H1 (cell line): ENCODE measurements around the gene CCDC183. TPM values are rescaled to one million over a fixed set of nuclear protein-coding genes. Genes with fewer than 3 reads are reported as not detected.

Experiments
- CTCF ChIA-PET: fragments of 300-600 bp; sonication (Branson Sonifier 250); formaldehyde crosslinking; loops from one replicate; lab custom pipeline; 2021; ENCODE audit not compliant: partially characterized antibody; lab: Charles Lee
- POLR2A ChIA-PET: fragments of 300-600 bp; sonication (Branson Sonifier 250); formaldehyde crosslinking; loops from one replicate; lab custom pipeline; 2021; ENCODE audit warnings: inconsistent platforms; ENCODE audit not compliant: partially characterized antibody; lab: Charles Lee
- DNase-seq, 2 experiments: peaks; one replicate each; pipeline versions ENCODE4 v3.0.0 to v3.0.0-alpha.2; 2010 to 2022; ENCODE audit warnings: low spot score in 2 of 2, low read depth in 1 of 2, mixed read lengths in 1 of 2
- FAIRE-seq: peaks from 2 replicates; lab custom pipeline; 2011; peaks lifted over from hg19 to GRCh38; lab: Jason Lieb, UNC
- H2AFZ ChIP-seq: 2 replicates; pipeline ENCODE4 v1.8.1; 2012; ENCODE audit warnings: low read length, inconsistent platforms
- H2AK5ac ChIP-seq: 2 replicates; pipeline ENCODE4 v1.6.1; 2013; ENCODE audit warnings: low read depth, low read length
- H2BK120ac ChIP-seq: replicated peaks from 2 replicates; pipeline ENCODE3; 2013; ENCODE audit warnings: low read depth, low read length, inconsistent platforms
- H2BK12ac ChIP-seq: 2 replicates; pipeline ENCODE4 v1.6.1; 2013; ENCODE audit warnings: low read depth, low read length
- H2BK15ac ChIP-seq: 2 replicates; pipeline ENCODE4 v1.6.1; 2013; ENCODE audit warnings: low read length
- H2BK20ac ChIP-seq: 2 replicates; pipeline ENCODE4 v1.6.1; 2013; ENCODE audit warnings: low read length
- H2BK5ac ChIP-seq: 2 replicates; pipeline ENCODE4 v1.6.1; 2013; ENCODE audit warnings: low read depth, low read length
- H3K14ac ChIP-seq: 2 replicates; pipeline ENCODE4 v1.6.1; 2013; ENCODE audit warnings: inconsistent platforms; ENCODE audit not compliant: insufficient read length
- H3K18ac ChIP-seq: 2 replicates; pipeline ENCODE4 v1.6.1; 2013; ENCODE audit warnings: low read length; ENCODE audit errors: extremely low read depth
- H3K23ac ChIP-seq: 2 replicates; pipeline ENCODE4 v1.6.1; 2013; ENCODE audit warnings: inconsistent platforms; ENCODE audit not compliant: insufficient read length
- H3K23me2 ChIP-seq: 2 replicates; pipeline ENCODE4 v1.6.1; 2013; ENCODE audit warnings: low read depth, low read length
- H3K27ac ChIP-seq: 2 replicates; pipeline ENCODE4 v1.6.1; 2011; ENCODE audit warnings: low read depth, low read length, inconsistent platforms
- H3K27me3 ChIP-seq, 4 experiments: replicated peaks in 1 of 4; 1 replicate in 1 of 4; 2 replicates in 3 of 4; pipeline versions ENCODE4 v1.6.1 to v1.8.1; 2011 to 2013; ENCODE audit warnings: low read length in 3 of 4, mild to moderate bottlenecking in 3 of 4, inconsistent platforms in 2 of 4, mixed read lengths in 2 of 4, moderate library complexity in 1 of 4; ENCODE audit not compliant: control insufficient read depth in 3 of 4, insufficient read depth in 3 of 4; ENCODE audit errors: extremely low read depth in 1 of 4
- H3K36me3 ChIP-seq, 4 experiments: 2 replicates each; pipeline versions ENCODE4 v1.6.1 to v1.8.1; 2011 to 2013; ENCODE audit warnings: mild to moderate bottlenecking in 4 of 4, low read length in 3 of 4, moderate library complexity in 2 of 4, control low read depth in 1 of 4, inconsistent platforms in 1 of 4; ENCODE audit not compliant: insufficient read depth in 4 of 4, control insufficient read depth in 2 of 4
- H3K4ac ChIP-seq: replicated peaks from 2 replicates; pipeline ENCODE3; 2013; ENCODE audit warnings: low read length, low read depth, mixed read lengths, inconsistent platforms; ENCODE audit not compliant: insufficient read length
- H3K4me1 ChIP-seq, 4 experiments: replicated peaks in 1 of 4; 1 replicate in 1 of 4; 2 replicates in 3 of 4; pipeline versions ENCODE4 v1.6.1 to v1.8.1; 2011 to 2013; ENCODE audit warnings: low read length in 3 of 4, inconsistent platforms in 2 of 4, mixed read lengths in 1 of 4; ENCODE audit not compliant: insufficient read depth in 4 of 4, control insufficient read depth in 3 of 4
- H3K4me2 ChIP-seq, 2 experiments: 2 replicates each; pipeline versions ENCODE4 v1.6.1 to v1.8.1; 2011 to 2013; ENCODE audit warnings: low read depth in 2 of 2, low read length in 2 of 2, control low read depth in 1 of 2, inconsistent platforms in 1 of 2, mild to moderate bottlenecking in 1 of 2; ENCODE audit not compliant: insufficient read depth in 1 of 2
- H3K4me3 ChIP-seq, 4 experiments: fragments of 200-600, 300-600 bp in 1 of 4; sonication (generic), shearing (Covaris generic), sonication (Bioruptor Twin) in 1 of 4; 2 replicates each; pipeline versions ENCODE4 v1.5.1 to v1.8.1; 2011 to 2016; ENCODE audit warnings: low read length in 4 of 4, low read depth in 3 of 4, control low read depth in 2 of 4, inconsistent platforms in 2 of 4, mild to moderate bottlenecking in 2 of 4, mixed read lengths in 1 of 4, moderate library complexity in 1 of 4; ENCODE audit not compliant: insufficient read depth in 2 of 4; ENCODE audit errors: extremely low read depth in 1 of 4
- H3K56ac ChIP-seq: replicated peaks from 2 replicates; pipeline ENCODE3; 2013; ENCODE audit warnings: low read depth, mild to moderate bottlenecking, mixed read lengths, low read length, inconsistent platforms; ENCODE audit not compliant: insufficient read length
- H3K79me1 ChIP-seq: 2 replicates; pipeline ENCODE4 v1.6.1; 2013; ENCODE audit warnings: low read depth, low read length, control low read depth
- H3K79me2 ChIP-seq, 2 experiments: 2 replicates each; pipeline versions ENCODE4 v1.6.1 to v1.8.1; 2012 to 2013; ENCODE audit warnings: low read length in 2 of 2, mild to moderate bottlenecking in 2 of 2, inconsistent platforms in 1 of 2; ENCODE audit not compliant: insufficient read depth in 2 of 2, control insufficient read depth in 1 of 2
- H3K9ac ChIP-seq, 4 experiments: replicated peaks in 1 of 4; 1 replicate in 1 of 4; 2 replicates in 3 of 4; pipeline versions ENCODE4 v1.6.1 to v1.8.1; 2011 to 2013; ENCODE audit warnings: low read depth in 3 of 4, low read length in 3 of 4, control low read depth in 2 of 4, mild to moderate bottlenecking in 2 of 4, moderate library complexity in 2 of 4, inconsistent platforms in 1 of 4; ENCODE audit errors: extremely low read depth in 1 of 4
- H3K9me3 ChIP-seq, 2 experiments: 2 replicates each; pipeline versions ENCODE4 v1.6.1 to v1.8.1; 2012 to 2013; ENCODE audit warnings: mild to moderate bottlenecking in 2 of 2, moderate library complexity in 2 of 2, control low read depth in 1 of 2, inconsistent platforms in 1 of 2, low read depth in 1 of 2, low read length in 1 of 2, mixed read lengths in 1 of 2; ENCODE audit not compliant: insufficient read depth in 2 of 2
- H4K20me1 ChIP-seq, 2 experiments: replicated peaks in 1 of 2; 2 replicates each; pipeline versions ENCODE3 to v1.8.1; 2011 to 2013; ENCODE audit warnings: inconsistent platforms in 2 of 2, low read length in 2 of 2, mild to moderate bottlenecking in 1 of 2; ENCODE audit not compliant: insufficient read depth in 2 of 2, control insufficient read depth in 1 of 2
- H4K5ac ChIP-seq: 2 replicates; pipeline ENCODE4 v1.6.1; 2013; ENCODE audit warnings: low read length, low read depth, mixed read lengths, inconsistent platforms; ENCODE audit not compliant: insufficient read length
- H4K8ac ChIP-seq: 2 replicates; pipeline ENCODE4 v1.8.0; 2013; ENCODE audit warnings: mild to moderate bottlenecking, moderate library complexity, low read length, inconsistent platforms; ENCODE audit not compliant: insufficient read depth; ENCODE audit errors: extremely low read depth
- H4K91ac ChIP-seq: replicated peaks from 2 replicates; pipeline ENCODE3; 2013; ENCODE audit warnings: low read length, mixed read lengths, inconsistent platforms; ENCODE audit not compliant: insufficient read length
- CEBPB ChIP-seq: IDR thresholded peaks from 2 replicates; pipeline ENCODE4 v1.6.1; 2012; ENCODE audit warnings: low read depth, low read length
- KDM4A ChIP-seq: IDR thresholded peaks from one replicate; pipeline ENCODE4 v1.7.1; 2012; ENCODE audit warnings: low read depth, mild to moderate bottlenecking, moderate library complexity, low read length, inconsistent platforms; ENCODE audit not compliant: severe bottlenecking
- SIN3A ChIP-seq, 2 experiments: IDR thresholded peaks in 1 of 2; conservative IDR thresholded peaks in 1 of 2; 2 replicates each; pipeline ENCODE4 v1.6.1; 2011 to 2012; ENCODE audit warnings: low read length in 2 of 2, improper control_type of control experiment in 1 of 2, low read depth in 1 of 2, mild to moderate bottlenecking in 1 of 2
- SIRT6 ChIP-seq: IDR thresholded peaks from one replicate; pipeline ENCODE4 v1.7.1; 2012; ENCODE audit warnings: low read length, inconsistent platforms
- SP4 ChIP-seq: IDR thresholded peaks from 2 replicates; pipeline ENCODE4 v1.6.1; 2012; ENCODE audit warnings: low read length, inconsistent platforms
- WGBS, 2 experiments: shearing (Covaris generic) in 1 of 2; methylation state at CpG; one replicate each; pipeline versions ENCODE4 v1.1.6 to v1.1.7; 2013 to 2015; ENCODE audit warnings: low lambda C conversion rate in 2 of 2, mixed read lengths in 2 of 2, inconsistent platforms in 1 of 2, low coverage in 1 of 2, missing lambda C conversion rate in 1 of 2; ENCODE audit not compliant: insufficient replicate concordance in 2 of 2, insufficient coverage in 1 of 2, insufficient read length in 1 of 2; ENCODE audit errors: extremely low coverage in 1 of 2, missing lambda C conversion rate in 1 of 2; 5-methylcytosine and 5-hydroxymethylcytosine counted together
- polyA plus RNA-seq, 7 experiments: library from polyadenylated mRNA; depleted of rRNA in 3 of 7; stranded (reverse) in 5 of 7; unstranded in 2 of 7; fragments of >200 nt in 5 of 7; fragments of 200-250 nt in 2 of 7; gene quantifications; 1 replicate in 5 of 7; 2 replicates in 1 of 7; 4 replicates in 1 of 7; pipeline versions ENCODE4 v1.2.1 to v1.2.3, GENCODE V29; 2011 to 2013; ENCODE audit warnings: missing spikeins in 2 of 7, mixed read lengths in 2 of 7
- total RNA-seq: library from RNA; stranded (reverse); fragmentation: NEBNext Ultra II Directional; extraction: Animal tissue kit (Norgen Biotek cat#: 25700); gene quantifications from 2 replicates; pipeline ENCODE4 v1.2.1, GENCODE V29; 2021

The CCDC183 gene
- total and polyA plus RNA-seq, 2 of the 8 experiments (the other 6 are each of a cell fraction or from before 2014, with no cell fraction given), result 0.51 to 1.6 TPM

- no peak for DNase-seq
- Histone ChIP-seq H2BK5ac (no peak overlapping the region), H3K23ac (no peak overlapping the region), H3K18ac (no peak overlapping the region), H2BK20ac (no peak overlapping the region), H2BK15ac (no peak overlapping the region), H4K5ac (no peak overlapping the region), H4K91ac (no peak overlapping the region), H3K27me3 (no peaks in the 10 kb centered on the region), H3K4me2 (no peak overlapping the region), H3K79me1 (peaks cover 14% of the 10 kb centered on the region), H3K56ac (no peak overlapping the region), H3K4me1 (no peaks in the 10 kb centered on the region), H3K23me2 (no peaks in the 10 kb centered on the region), H2BK120ac (no peak overlapping the region), H4K20me1 (peaks cover 7 to 22% of the 10 kb centered on the region in 2 experiments), H3K9me3 (no peaks in the 10 kb centered on the region), H4K8ac (no peak overlapping the region), H2AK5ac (no peak overlapping the region), H2AFZ (no peak overlapping the region), H3K4me3 (no peak overlapping the region), H3K9ac (no peak overlapping the region), H2BK12ac (no peak overlapping the region)
- 6% methylated on average over 1 of the region's 1 CpG; no CpG with 5 or more reads in 1 of the 2 experiments for WGBS, 2 experiments
- ChIA-PET CTCF (interaction anchor here (0.9 to 17.4 kb wide), 7 partner anchors 9 to 35 kb away, joined by 3 to 131 read pairs (median 4); partner anchors contain the start of gene AJM1), POLR2A (interaction anchor here (0.6 to 10.8 kb wide), 5 partner anchors 8 to 54 kb away, joined by 3 to 96 read pairs (median 3); partner anchors contain the start of gene RABL6)
- TF ChIP-seq SIN3A (conservative IDR thresholded peaks at IDR 0.05 in 1 of 2, IDR thresholded peaks at IDR 0.05 in 1 of 2; ENCODE audit: low read depth in 1 of 2, low read length in 2 of 2) (no peak), SIRT6 (no peak), SP4 (no peak), KDM4A (no peak), CEBPB (no peak)
- TF ChIP-seq, all 59 proteins: peak for 0
- no peak overlapping the region for H3K4ac ChIP-seq
- peaks cover 6 to 37% of the 10 kb centered on the region in 2 experiments for H3K79me2 ChIP-seq
- no peak overlapping the region for H3K14ac ChIP-seq
- FAIRE-seq, result no peak
- peaks cover 5 to 22% (median 11%) of the 10 kb centered on the region in 4 experiments for H3K36me3 ChIP-seq
- H3K27ac ChIP-seq, result no peak overlapping the region
Measured at GRCh38 chr9:136815422-136815782, 19.3 kb downstream of the CCDC183 start.
